ENCODE data around the gene FBXO10.

- no peak for TF ChIP-seq CTCF (IDR thresholded peaks at IDR 0.05)
- no peak for TF ChIP-seq POLR2A (IDR thresholded peaks at IDR 0.05)
Observed at GRCh38 chr9:37566716-37567115, 9.5 kb downstream of the FBXO10 start.
